ENCODE data around the gene PHB1. TPM values are rescaled to one million over a fixed set of nuclear protein-coding genes. Genes with fewer than 3 reads are reported as not detected.

PHB1 gene
- total RNA-seq, 4 donors from 2014 or later = 83.5 to 114 (median 90.4) TPM

GRCh38 chr17:49362723-49363117 is 52.0 kb downstream of the PHB1 start:
- DNase-seq (ENCODE audit: low spot score in 2 of 2) = no peak
- Histone ChIP-seq H3K36me3 (no peaks in the 10 kb centered on the region), H3K4me3 (peak overlapping the region; percentile 72 to 95 (median 89)), H3K27ac (peak overlapping the region; percentile 88 to 97 (median 96)), H3K27me3 (no peaks in the 10 kb centered on the region), H3K9me3 (no peaks in the 10 kb centered on the region), H3K4me1 (peaks cover 0 to 35% (median 17%) of the 10 kb centered on the region in 4 donors)
- 13 to 19% methylated on average over 10 of the region's 10 CpGs for WGBS, 2 donors
- TF ChIP-seq CTCF (IDR thresholded peaks at IDR 0.05) (no peak), EP300 (IDR thresholded peaks at IDR 0.05) (no peak), POLR2A (IDR thresholded peaks at IDR 0.05) (no peak)

- TF ChIP-seq CTCF (IDR thresholded peaks at IDR 0.05) = no peak
- TF ChIP-seq POLR2A (IDR thresholded peaks at IDR 0.05) = no peak
- no peak for TF ChIP-seq EP300 (IDR thresholded peaks at IDR 0.05)
- Histone ChIP-seq H3K27me3 (no peaks in the 10 kb centered on the region), H3K27ac (peak within 1 kb of the TSS; percentile 88 to 97 (median 96)), H3K9me3 (no peaks in the 10 kb centered on the region), H3K4me1 (peaks cover 0 to 40% (median 19%) of the 10 kb centered on the region in 4 donors), H3K36me3 (no peaks in the 10 kb centered on the region), H3K4me3 (peak within 1 kb of the TSS; percentile 83 to 95 (median 89))
- 0 to 1% methylated on average over 33 to 43 of the region's 106 CpGs for WGBS, 2 donors
- DNase-seq (ENCODE audit: low spot score in 2 of 2) = peak; percentile 83 to 86
Measured at GRCh38 chr17:49361902-49362722, 52.6 kb downstream of the PHB1 start, which contains the start of gene ZNF652. Gene ZNF652, minus strand, starts transcription at chr17:49362250. Its CDS starts 44,525 bp downstream, at chr17:49317725.

- peak overlapping the region; percentile 88 to 97 (median 96) for H3K27ac ChIP-seq
- H3K27me3 ChIP-seq = no peaks in the 10 kb centered on the region
- no peaks in the 10 kb centered on the region for H3K36me3 ChIP-seq
- H3K9me3 ChIP-seq = no peaks in the 10 kb centered on the region
- DNase-seq (ENCODE audit: low spot score in 2 of 2) = peak in 1 of 2 donors; percentile 20
- TF ChIP-seq POLR2A (IDR thresholded peaks at IDR 0.05) (no peak), EP300 (IDR thresholded peaks at IDR 0.05) (no peak), CTCF (IDR thresholded peaks at IDR 0.05) (peak in 1 of 5 experiments; percentile 12)
- peak overlapping the region; percentile 83 to 95 (median 89) for H3K4me3 ChIP-seq
- WGBS, 2 donors = 0% methylated on average over 25 to 41 of the region's 52 CpGs
- peaks cover 0 to 40% (median 21%) of the 10 kb centered on the region in 4 donors for H3K4me1 ChIP-seq
Measured at GRCh38 chr17:49361129-49361901, 53.4 kb downstream of the PHB1 start.

GRCh38 chr17:49360796-49361128 is 53.9 kb downstream of the PHB1 start:
- WGBS, 2 donors = 2 to 3% methylated on average over 8 of the region's 8 CpGs
- Histone ChIP-seq H3K4me1 (peaks cover 0 to 40% (median 21%) of the 10 kb centered on the region in 4 donors), H3K36me3 (no peaks in the 10 kb centered on the region), H3K4me3 (peak overlapping the region; percentile 83 to 95 (median 89)), H3K9me3 (no peaks in the 10 kb centered on the region), H3K27me3 (no peaks in the 10 kb centered on the region), H3K27ac (peak overlapping the region in 3 of 4 donors; percentile 96 to 97 (median 96))
- no peak for DNase-seq (ENCODE audit: low spot score in 2 of 2)
- TF ChIP-seq POLR2A (IDR thresholded peaks at IDR 0.05) = no peak
- no peak for TF ChIP-seq CTCF (IDR thresholded peaks at IDR 0.05)
- TF ChIP-seq EP300 (IDR thresholded peaks at IDR 0.05) = no peak

All from tibial nerve (tissue), 4 donors.